IMR-90 (cell line): ENCODE measurements around the gene DDA1. TPM values are rescaled to one million over a fixed set of nuclear protein-coding genes. Genes with fewer than 3 reads are reported as not detected.
A peak's percentile ranks its signal among the peaks of the same experiment; 100 is the strongest.

Experiments
- ATAC-seq: fragments of 200-7000 bp; cut with Tn5 transposase; 2 replicates; pipeline ENCODE4 v1.9.1; 2020; ENCODE audit warnings: low read depth, mild to moderate bottlenecking, moderate library complexity
- BruUV-seq: library from RNA; stranded (reverse); fragments of 400-500 nt; replicated peaks from 2 replicates; lab custom pipeline; 2021; lab: Mats Ljungman, UMichigan
- CTCF ChIA-PET: fragments of 300-600 bp; formaldehyde crosslinking; extraction: SDS; loops from one replicate; lab custom pipeline; 2021; ENCODE audit warnings: antibody characterized with exemption; lab: Yijun Ruan, JAX
- POLR2A ChIA-PET: fragments of 300-600 bp; sonication (Branson Sonifier 250); formaldehyde crosslinking; loops from one replicate; lab custom pipeline; 2022; ENCODE audit warnings: antibody characterized with exemption; ENCODE audit not compliant: unreplicated experiment; lab: Charles Lee
- DNase-seq: peaks from one replicate; pipeline ENCODE4 v3.0.0; 2013
- H2AFZ ChIP-seq: replicated peaks from 2 replicates; pipeline ENCODE3; 2013; ENCODE audit warnings: low read length, mild to moderate bottlenecking; ENCODE audit not compliant: poor library complexity
- H2AK5ac ChIP-seq: 2 replicates; pipeline ENCODE4 v1.6.1; 2013; ENCODE audit warnings: low read depth, low read length, inconsistent platforms
- H2AK9ac ChIP-seq: replicated peaks from 2 replicates; pipeline ENCODE3; 2013; ENCODE audit warnings: mild to moderate bottlenecking, low read depth, low read length, moderate library complexity; ENCODE audit not compliant: poor library complexity
- H2BK120ac ChIP-seq: 2 replicates; pipeline ENCODE4 v1.6.1; 2013; ENCODE audit warnings: low read depth, low read length, inconsistent platforms
- H2BK15ac ChIP-seq: 3 replicates; pipeline ENCODE4 v1.6.1; 2013; ENCODE audit warnings: low read depth, low read length, inconsistent platforms
- H2BK20ac ChIP-seq: 2 replicates; pipeline ENCODE4 v1.6.1; 2013; ENCODE audit warnings: low read depth, mild to moderate bottlenecking, inconsistent platforms, low read length, moderate library complexity
- H2BK5ac ChIP-seq: 2 replicates; pipeline ENCODE4 v1.6.1; 2013; ENCODE audit warnings: mild to moderate bottlenecking, low read depth, low read length, inconsistent platforms; ENCODE audit not compliant: poor library complexity, severe bottlenecking
- H3K14ac ChIP-seq: replicated peaks from 2 replicates; pipeline ENCODE4 v1.6.1; 2013; ENCODE audit warnings: low read depth, low read length, inconsistent platforms
- H3K18ac ChIP-seq: 2 replicates; pipeline ENCODE4 v1.6.1; 2013; ENCODE audit warnings: low read depth, low read length, control low read depth
- H3K23ac ChIP-seq: 2 replicates; pipeline ENCODE4 v1.6.1; 2013; ENCODE audit warnings: low read depth, low read length, inconsistent platforms
- H3K27ac ChIP-seq: 2 replicates; pipeline ENCODE4 v1.5.1; 2013; ENCODE audit warnings: mild to moderate bottlenecking, control low read depth, low read length; ENCODE audit not compliant: insufficient read depth
- H3K27me3 ChIP-seq: 2 replicates; pipeline ENCODE4 v1.6.1; 2013; ENCODE audit warnings: low read length; ENCODE audit not compliant: control insufficient read depth, insufficient read depth
- H3K36me3 ChIP-seq: 2 replicates; pipeline ENCODE4 v1.6.1; 2013; ENCODE audit warnings: low read length, mixed read lengths; ENCODE audit not compliant: control insufficient read depth, insufficient read depth
- H3K4ac ChIP-seq: 2 replicates; pipeline ENCODE4 v1.6.1; 2013; ENCODE audit warnings: low read depth, low read length, inconsistent platforms
- H3K4me1 ChIP-seq: 2 replicates; pipeline ENCODE4 v1.6.1; 2013; ENCODE audit warnings: low read length, mixed read lengths; ENCODE audit not compliant: control insufficient read depth, insufficient read depth
- H3K4me2 ChIP-seq: 2 replicates; pipeline ENCODE4 v1.6.1; 2013; ENCODE audit warnings: low read depth, mild to moderate bottlenecking, control low read depth, low read length, moderate library complexity
- H3K4me3 ChIP-seq: 2 replicates; pipeline ENCODE4 v1.5.1; 2013; ENCODE audit warnings: low read depth, mild to moderate bottlenecking, control low read depth, low read length, moderate library complexity; ENCODE audit not compliant: insufficient read depth
- H3K56ac ChIP-seq: 2 replicates; pipeline ENCODE4 v1.6.1; 2013; ENCODE audit warnings: low read length, inconsistent platforms; ENCODE audit not compliant: insufficient read depth; ENCODE audit errors: extremely low read depth
- H3K79me1 ChIP-seq, 2 experiments: 2 replicates each; pipeline ENCODE4 v1.6.1; 2013; ENCODE audit warnings: low read length in 2 of 2, inconsistent platforms in 1 of 2, low read depth in 1 of 2
- H3K9ac ChIP-seq: 2 replicates; pipeline ENCODE4 v1.6.1; 2013; ENCODE audit warnings: low read depth, low read length, control low read depth
- H3K9me1 ChIP-seq: 2 replicates; pipeline ENCODE4 v1.6.1; 2013; ENCODE audit warnings: low read length, inconsistent platforms; ENCODE audit not compliant: insufficient read depth
- H3K9me3 ChIP-seq: 2 replicates; pipeline ENCODE4 v1.6.1; 2013; ENCODE audit warnings: low read length; ENCODE audit not compliant: control insufficient read depth, insufficient read depth
- H4K20me1 ChIP-seq: 2 replicates; pipeline ENCODE4 v1.6.1; 2013; ENCODE audit warnings: low read length, inconsistent platforms; ENCODE audit not compliant: insufficient read depth
- H4K5ac ChIP-seq: 2 replicates; pipeline ENCODE4 v1.6.1; 2013; ENCODE audit warnings: mild to moderate bottlenecking, low read depth, low read length, control low read depth
- H4K8ac ChIP-seq, 2 experiments: 2 replicates each; pipeline ENCODE4 v1.6.1; 2013; ENCODE audit warnings: low read depth in 2 of 2, low read length in 2 of 2, control low read depth in 1 of 2, inconsistent platforms in 1 of 2
- H4K91ac ChIP-seq: 2 replicates; pipeline ENCODE4 v1.6.1; 2013; ENCODE audit warnings: low read depth, low read length, inconsistent platforms; ENCODE audit not compliant: insufficient read depth
- BHLHE40 ChIP-seq: fragments of 150-350 bp; IDR thresholded peaks from 2 replicates; pipeline ENCODE4 v1.6.1; 2016; ENCODE audit warnings: mild to moderate bottlenecking, low read depth, low read length
- CEBPB ChIP-seq: IDR thresholded peaks from 2 replicates; pipeline ENCODE4 v1.6.1; 2012; ENCODE audit warnings: low read depth, low read length, improper control_type of control experiment
- CHD1 ChIP-seq: IDR thresholded peaks from 2 replicates; pipeline ENCODE4 v1.6.1; 2012; ENCODE audit warnings: low read depth, low read length, improper control_type of control experiment
- FOS ChIP-seq: fragments of 150-350 bp; IDR thresholded peaks from 2 replicates; pipeline ENCODE4 v1.6.1; 2016; ENCODE audit warnings: low read depth, low read length
- MAFK ChIP-seq: IDR thresholded peaks from 2 replicates; pipeline ENCODE4 v1.6.1; 2012; ENCODE audit warnings: low read depth, low read length, improper control_type of control experiment
- MAZ ChIP-seq: IDR thresholded peaks from 2 replicates; pipeline ENCODE4 v1.6.1; 2012; ENCODE audit warnings: low read depth, mild to moderate bottlenecking, low read length, improper control_type of control experiment, moderate library complexity, borderline replicate concordance
- MXI1 ChIP-seq: IDR thresholded peaks from 2 replicates; pipeline ENCODE4 v1.6.1; 2012; ENCODE audit warnings: low read depth, mild to moderate bottlenecking, low read length, moderate library complexity, borderline replicate concordance
- NFE2L2 ChIP-seq: fragments of 150-350 bp; IDR thresholded peaks from 2 replicates; pipeline ENCODE4 v1.6.1; 2016; ENCODE audit warnings: low read depth, mild to moderate bottlenecking, low read length
- POLR2A ChIP-seq: IDR thresholded peaks from 2 replicates; pipeline ENCODE4 v1.6.1; 2012; ENCODE audit warnings: mild to moderate bottlenecking, low read depth, low read length
- RAD21 ChIP-seq: IDR thresholded peaks from 2 replicates; pipeline ENCODE4 v1.6.1; 2012; ENCODE audit warnings: low read length, improper control_type of control experiment
- RCOR1 ChIP-seq: IDR thresholded peaks from 2 replicates; pipeline ENCODE4 v1.6.1; 2012; ENCODE audit warnings: mild to moderate bottlenecking, low read length, improper control_type of control experiment; ENCODE audit not compliant: insufficient replicate concordance
- RFX5 ChIP-seq: IDR thresholded peaks from 2 replicates; pipeline ENCODE4 v1.8.0; 2012; ENCODE audit warnings: low read depth, mild to moderate bottlenecking, low read length, moderate library complexity
- SMC3 ChIP-seq: fragments of 150-350 bp; IDR thresholded peaks from 2 replicates; pipeline ENCODE4 v1.6.1; 2016; ENCODE audit warnings: low read depth, mild to moderate bottlenecking, antibody characterized with exemption, low read length, moderate library complexity
- WGBS, 2 experiments: methylation state at CpG; one replicate each; pipeline versions ENCODE4 v1.1.5 to v1.1.7; 2013; ENCODE audit warnings: missing lambda C conversion rate in 2 of 2; ENCODE audit not compliant: insufficient read length in 1 of 2; ENCODE audit errors: extremely low coverage in 2 of 2; 5-methylcytosine and 5-hydroxymethylcytosine counted together
- dilution Hi-C: fragments of 300-500 bp; cut with HindIII; formaldehyde crosslinking; loops from one replicate; pipeline ENCODE4 v1.14.3; 2018; ENCODE audit warnings: low sequenced_read_pairs; ENCODE audit not compliant: unreplicated experiment
- in situ Hi-C: fragments of 300-500 bp; cut with MboI; formaldehyde crosslinking; loops from 3 replicates; pipeline ENCODE4 v1.14.3; 2019; ENCODE audit warnings: low sequenced_read_pairs, inconsistent platforms, mixed read lengths
- intact Hi-C: fragments of 100-400 bp; cut with micrococcal nuclease; formaldehyde crosslinking; loops from 2 replicates; pipeline ENCODE4 v1.10.0; 2022
- polyA plus RNA-seq, 3 experiments: library from polyadenylated mRNA; depleted of rRNA; stranded (reverse); fragments of >200 nt; gene quantifications; 2 replicates each; pipeline ENCODE4 v1.2.3, GENCODE V29; 2012; ENCODE audit warnings: low replicate concordance in 1 of 3
- total RNA-seq: library from RNA; depleted of rRNA; stranded (reverse); fragments of >200 nt; gene quantifications from 2 replicates; pipeline ENCODE4 v1.2.3, GENCODE V29; 2012
- TF ChIP-seq, protein P1 (sequence below): conservative IDR thresholded peaks from 2 replicates; pipeline ENCODE4 v1.5.1; 2012; ENCODE audit warnings: mild to moderate bottlenecking, low read depth, low read length, improper control_type of control experiment
- TF ChIP-seq, protein P2 (sequence below): fragments of 150-350 bp; IDR thresholded peaks from 2 replicates; pipeline ENCODE4 v1.6.1; 2016; ENCODE audit warnings: low read depth, mild to moderate bottlenecking, low read length, moderate library complexity, borderline replicate concordance
- TF ChIP-seq, protein P3 (sequence below): fragments of 150-350 bp; IDR thresholded peaks from 2 replicates; pipeline ENCODE4 v1.6.1; 2017; ENCODE audit warnings: mild to moderate bottlenecking, antibody characterized with exemption, low read length, low read depth

The DDA1 gene
- total and polyA plus RNA-seq, 2 of the 4 experiments (the other 2 are of a cell fraction), result 33.7 to 87.2 TPM

DNA sequence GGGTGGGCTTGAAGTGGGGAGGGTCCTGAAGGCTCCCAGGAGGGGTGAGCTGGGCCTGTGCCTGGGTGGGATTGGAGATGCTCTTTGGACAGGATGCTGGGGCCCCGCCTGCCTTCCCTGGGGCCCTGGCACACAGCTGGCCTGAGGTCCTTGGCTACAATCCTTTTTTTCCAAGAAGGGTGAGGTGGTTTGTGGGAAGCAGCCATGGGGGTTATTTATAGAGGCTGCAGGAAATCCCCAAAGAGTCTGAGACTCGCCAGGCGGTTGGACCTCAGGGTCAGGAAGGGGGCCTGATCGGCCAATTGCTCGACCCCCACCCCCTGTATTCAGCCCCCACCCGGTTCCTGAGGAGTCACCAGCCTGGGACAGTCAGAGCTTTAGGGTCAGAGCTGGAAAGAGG, 38.0 kb downstream of the DDA1 start:
- ChIA-PET POLR2A (no interaction called here), CTCF (interaction anchor here (1.5 kb wide), 1 partner anchor 39 kb away, joined by 3 read pairs; no protein-coding TSS in a partner anchor)
- Histone ChIP-seq H3K36me3 (peaks cover under 1% of the 10 kb centered on the region; the same call in 1 of the 2 replicates), H3K56ac (no peak overlapping the region), H2BK20ac (no peak overlapping the region), H3K4me3 (no peak overlapping the region), H2AK9ac (no peak overlapping the region), H3K4ac (no peak overlapping the region), H2BK5ac (no peak overlapping the region), H3K14ac (no peak overlapping the region), H2BK15ac (no peak overlapping the region), H3K9ac (no peak overlapping the region), H2AK5ac (no peak overlapping the region), H4K8ac (no peak overlapping the region), H3K18ac (no peak overlapping the region), H2BK120ac (no peak overlapping the region), H4K91ac (no peak overlapping the region), H3K79me1 (no peaks in the 10 kb centered on the region), H3K27ac (no peak overlapping the region), H3K27me3 (peaks cover 3% of the 10 kb centered on the region; the same call in 1 of the 2 replicates), H4K20me1 (no peaks in the 10 kb centered on the region; the same call in 1 of the 2 replicates), H3K9me3 (no peaks in the 10 kb centered on the region), H2AFZ (no peak overlapping the region), H3K9me1 (no peaks in the 10 kb centered on the region), H3K4me2 (no peak overlapping the region), H3K23ac (no peak overlapping the region), H3K4me1 (0 out of 2 replicates have a peak, but pooled peaks cover 2% of the 10 kb centered on the region), H4K5ac (no peak overlapping the region)
- in situ Hi-C loops, result loop anchor here (5.0 kb wide), 1 partner anchor 40 kb away; no protein-coding TSS in a partner anchor
- dilution Hi-C loops, result no loop called here
- ATAC-seq (no peak), DNase-seq (peak; percentile 20)
- intact Hi-C loops, result loop anchor here (2.0 kb wide), 1 partner anchor 507 kb away; no protein-coding TSS in a partner anchor
- no peak for TF ChIP-seq FOS
- no peak for TF ChIP-seq POLR2A
- TF ChIP-seq BHLHE40, result no peak
- no peak for TF ChIP-seq RCOR1
- no peak for TF ChIP-seq NFE2L2
- TF ChIP-seq CHD1, result no peak
- TF ChIP-seq MAZ, result no peak
- no peak for TF ChIP-seq SMC3
- TF ChIP-seq, protein P1, sequence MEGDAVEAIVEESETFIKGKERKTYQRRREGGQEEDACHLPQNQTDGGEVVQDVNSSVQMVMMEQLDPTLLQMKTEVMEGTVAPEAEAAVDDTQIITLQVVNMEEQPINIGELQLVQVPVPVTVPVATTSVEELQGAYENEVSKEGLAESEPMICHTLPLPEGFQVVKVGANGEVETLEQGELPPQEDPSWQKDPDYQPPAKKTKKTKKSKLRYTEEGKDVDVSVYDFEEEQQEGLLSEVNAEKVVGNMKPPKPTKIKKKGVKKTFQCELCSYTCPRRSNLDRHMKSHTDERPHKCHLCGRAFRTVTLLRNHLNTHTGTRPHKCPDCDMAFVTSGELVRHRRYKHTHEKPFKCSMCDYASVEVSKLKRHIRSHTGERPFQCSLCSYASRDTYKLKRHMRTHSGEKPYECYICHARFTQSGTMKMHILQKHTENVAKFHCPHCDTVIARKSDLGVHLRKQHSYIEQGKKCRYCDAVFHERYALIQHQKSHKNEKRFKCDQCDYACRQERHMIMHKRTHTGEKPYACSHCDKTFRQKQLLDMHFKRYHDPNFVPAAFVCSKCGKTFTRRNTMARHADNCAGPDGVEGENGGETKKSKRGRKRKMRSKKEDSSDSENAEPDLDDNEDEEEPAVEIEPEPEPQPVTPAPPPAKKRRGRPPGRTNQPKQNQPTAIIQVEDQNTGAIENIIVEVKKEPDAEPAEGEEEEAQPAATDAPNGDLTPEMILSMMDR, result no peak
- TF ChIP-seq, protein P2, sequence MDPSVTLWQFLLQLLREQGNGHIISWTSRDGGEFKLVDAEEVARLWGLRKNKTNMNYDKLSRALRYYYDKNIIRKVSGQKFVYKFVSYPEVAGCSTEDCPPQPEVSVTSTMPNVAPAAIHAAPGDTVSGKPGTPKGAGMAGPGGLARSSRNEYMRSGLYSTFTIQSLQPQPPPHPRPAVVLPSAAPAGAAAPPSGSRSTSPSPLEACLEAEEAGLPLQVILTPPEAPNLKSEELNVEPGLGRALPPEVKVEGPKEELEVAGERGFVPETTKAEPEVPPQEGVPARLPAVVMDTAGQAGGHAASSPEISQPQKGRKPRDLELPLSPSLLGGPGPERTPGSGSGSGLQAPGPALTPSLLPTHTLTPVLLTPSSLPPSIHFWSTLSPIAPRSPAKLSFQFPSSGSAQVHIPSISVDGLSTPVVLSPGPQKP, result no peak
- TF ChIP-seq, protein P3, sequence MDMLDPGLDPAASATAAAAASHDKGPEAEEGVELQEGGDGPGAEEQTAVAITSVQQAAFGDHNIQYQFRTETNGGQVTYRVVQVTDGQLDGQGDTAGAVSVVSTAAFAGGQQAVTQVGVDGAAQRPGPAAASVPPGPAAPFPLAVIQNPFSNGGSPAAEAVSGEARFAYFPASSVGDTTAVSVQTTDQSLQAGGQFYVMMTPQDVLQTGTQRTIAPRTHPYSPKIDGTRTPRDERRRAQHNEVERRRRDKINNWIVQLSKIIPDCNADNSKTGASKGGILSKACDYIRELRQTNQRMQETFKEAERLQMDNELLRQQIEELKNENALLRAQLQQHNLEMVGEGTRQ, result no peak
- no peak for TF ChIP-seq RAD21
- TF ChIP-seq MXI1, result no peak
- TF ChIP-seq MAFK, result no peak
- no peak for TF ChIP-seq RFX5
- TF ChIP-seq CEBPB, result no peak
- no TSS peak for BruUV-seq
- WGBS, 2 experiments, result no CpG with 5 or more reads among the region's 6 CpGs
